ENCODE data around the gene TTC19. TPM values are rescaled to one million over a fixed set of nuclear protein-coding genes. Genes with fewer than 3 reads are reported as not detected.

Gene TTC19
- total and polyA plus RNA-seq, 2 of the 8 experiments (the other 6 are each of a cell fraction or from before 2014, with no cell fraction given), result 11.8 to 55.0 TPM

GRCh38 chr17:16068323-16068722 is 68.7 kb downstream of the TTC19 start:
- no peaks in the 10 kb centered on the region for H3K4me1 ChIP-seq (replicated peaks in 1 of 4; ENCODE audit: control insufficient read depth in 3 of 4, insufficient read depth in 4 of 4, low read length in 3 of 4)
- no peak overlapping the region for H2BK12ac ChIP-seq (ENCODE audit: low read depth, low read length)
- no peak overlapping the region for H4K5ac ChIP-seq (ENCODE audit: insufficient read length, low read depth, low read length)
- ChIA-PET POLR2A (ENCODE audit: partially characterized antibody) (no interaction called here), CTCF (ENCODE audit: partially characterized antibody) (no interaction called here)
- no peak overlapping the region for H3K4ac ChIP-seq (replicated peaks; ENCODE audit: insufficient read length, low read depth, low read length)
- no peak overlapping the region for H3K9ac ChIP-seq (replicated peaks in 1 of 4; ENCODE audit: extremely low read depth in 1 of 4, low read depth in 3 of 4, low read length in 3 of 4)
- H4K20me1 ChIP-seq (replicated peaks in 1 of 2; ENCODE audit: control insufficient read depth in 1 of 2, insufficient read depth in 2 of 2, low read length in 2 of 2), result no peaks in the 10 kb centered on the region
- H3K14ac ChIP-seq (ENCODE audit: insufficient read length), result no peak overlapping the region
- no peak overlapping the region for H4K8ac ChIP-seq (ENCODE audit: extremely low read depth, insufficient read depth, low read length)
- H3K9me3 ChIP-seq (ENCODE audit: insufficient read depth in 2 of 2, low read depth in 1 of 2, low read length in 1 of 2), result no peaks in the 10 kb centered on the region
- no peak overlapping the region for H4K91ac ChIP-seq (replicated peaks; ENCODE audit: insufficient read length, low read length)
- FAIRE-seq, result no peak
- peaks cover 3 to 69% (median 43%) of the 10 kb centered on the region in 4 experiments; a peak in 7 of 8 replicates for H3K36me3 ChIP-seq (ENCODE audit: control insufficient read depth in 2 of 4, insufficient read depth in 4 of 4, low read length in 3 of 4)
- H2BK20ac ChIP-seq (ENCODE audit: low read length), result no peak overlapping the region
- H3K56ac ChIP-seq (replicated peaks; ENCODE audit: insufficient read length, low read depth, low read length), result peak overlapping the region; percentile 11
- H2AK5ac ChIP-seq (ENCODE audit: low read depth, low read length), result no peak overlapping the region
- H3K27me3 ChIP-seq (replicated peaks in 1 of 4; ENCODE audit: control insufficient read depth in 3 of 4, extremely low read depth in 1 of 4, insufficient read depth in 3 of 4, low read length in 3 of 4), result no peaks in the 10 kb centered on the region
- no peaks in the 10 kb centered on the region for H3K79me2 ChIP-seq (ENCODE audit: control insufficient read depth in 1 of 2, insufficient read depth in 2 of 2, low read length in 2 of 2)
- no peak for DNase-seq (ENCODE audit: low read depth in 1 of 2, low spot score in 2 of 2)
- no peak overlapping the region for H3K18ac ChIP-seq (ENCODE audit: extremely low read depth, low read length)
- no peak overlapping the region for H2BK5ac ChIP-seq (ENCODE audit: low read depth, low read length)
- TF ChIP-seq CHD1 (IDR thresholded peaks at IDR 0.05; ENCODE audit: low read depth, low read length), result no peak
- no peaks in the 10 kb centered on the region for H3K23me2 ChIP-seq (ENCODE audit: low read depth, low read length)
- no peaks in the 10 kb centered on the region; the same call in 1 of the 2 replicates for H3K79me1 ChIP-seq (ENCODE audit: low read depth, low read length)
- no peak overlapping the region for H3K4me3 ChIP-seq (ENCODE audit: extremely low read depth in 1 of 4, insufficient read depth in 2 of 4, low read depth in 3 of 4, low read length in 4 of 4)
- H3K23ac ChIP-seq (ENCODE audit: insufficient read length), result no peak overlapping the region
- H2AFZ ChIP-seq (ENCODE audit: low read length), result no peak overlapping the region
- H2BK15ac ChIP-seq (ENCODE audit: low read length), result no peak overlapping the region
- no peak overlapping the region for H3K4me2 ChIP-seq (ENCODE audit: insufficient read depth in 1 of 2, low read depth in 2 of 2, low read length in 2 of 2)
- no peak overlapping the region for H3K27ac ChIP-seq (ENCODE audit: low read depth, low read length)
- no peak overlapping the region for H2BK120ac ChIP-seq (replicated peaks; ENCODE audit: low read depth, low read length)

Data from H1 (cell line).